Measurements from ENCODE around the gene MYH10. TPM values are rescaled to one million over a fixed set of nuclear protein-coding genes. Genes with fewer than 3 reads are reported as not detected.

The MYH10 gene
- total and polyA plus RNA-seq, 4 donors, result 205 to 1,963 (median 819) TPM

DNA sequence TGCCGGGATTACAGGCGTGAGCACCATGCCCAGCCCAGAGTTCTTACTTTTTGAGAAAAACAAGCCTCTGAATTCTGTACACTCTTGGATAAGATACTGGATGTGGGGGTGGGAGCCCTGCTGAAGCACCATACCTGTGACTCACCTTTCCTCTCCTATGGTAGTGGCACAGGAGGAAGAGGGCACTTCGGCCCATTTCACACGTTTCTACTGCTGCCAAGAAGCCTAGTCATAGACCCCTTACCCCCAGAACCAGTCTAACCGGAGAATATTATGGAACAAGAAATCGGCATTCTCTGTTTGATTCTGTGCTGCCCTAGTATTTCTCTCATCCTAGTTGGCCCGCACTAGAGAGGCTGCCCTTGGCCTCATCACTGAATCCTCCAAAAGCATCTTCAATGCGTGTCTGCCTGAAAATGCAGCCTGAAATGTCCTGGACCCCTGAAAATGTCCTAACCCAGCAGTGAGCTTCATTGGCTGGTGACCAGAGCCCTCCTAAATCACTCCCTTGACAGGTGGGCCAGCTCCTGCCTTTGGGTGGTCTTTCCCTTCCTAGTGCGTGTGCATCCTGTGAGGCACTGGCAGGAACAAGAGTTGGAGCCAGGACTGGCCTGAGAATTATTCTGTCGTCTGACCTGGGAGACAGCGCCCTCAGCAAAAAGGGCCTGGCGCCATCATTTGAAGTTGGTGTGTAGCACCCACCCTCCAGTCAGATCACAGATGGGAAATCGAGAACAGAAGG lies 156.9 kb downstream of the MYH10 start:
- 67 to 68% methylated on average over 13 of the region's 13 CpGs for WGBS, 2 donors
- intact Hi-C loops (cut with DNase I), result no loop called here
- Histone ChIP-seq H3K36me3 (ENCODE audit: control insufficient read depth in 1 of 2, insufficient read depth in 2 of 2, low read length in 1 of 2) (peaks cover 0 to 26% of the 10 kb centered on the region in 2 donors), H3K27ac (ENCODE audit: low read depth in 1 of 2, low read length in 2 of 2) (peak overlapping the region in 1 of 2 donors; percentile 88), H3K4me3 (ENCODE audit: low read length in 2 of 2) (no peak overlapping the region), H3K27me3 (ENCODE audit: control insufficient read depth in 1 of 2, insufficient read depth in 2 of 2, low read length in 1 of 2) (no peaks in the 10 kb centered on the region), H3K9me3 (ENCODE audit: control insufficient read depth, low read length) (no peaks in the 10 kb centered on the region), H3K4me1 (ENCODE audit: control insufficient read depth in 1 of 2, insufficient read depth in 2 of 2, low read length in 2 of 2) (peaks cover 0 to 2% of the 10 kb centered on the region in 2 donors)
- peak in 1 of 2 donors; percentile 30 for DNase-seq
- ATAC-seq (ENCODE audit: low FRiP score), result no peak

DNA sequence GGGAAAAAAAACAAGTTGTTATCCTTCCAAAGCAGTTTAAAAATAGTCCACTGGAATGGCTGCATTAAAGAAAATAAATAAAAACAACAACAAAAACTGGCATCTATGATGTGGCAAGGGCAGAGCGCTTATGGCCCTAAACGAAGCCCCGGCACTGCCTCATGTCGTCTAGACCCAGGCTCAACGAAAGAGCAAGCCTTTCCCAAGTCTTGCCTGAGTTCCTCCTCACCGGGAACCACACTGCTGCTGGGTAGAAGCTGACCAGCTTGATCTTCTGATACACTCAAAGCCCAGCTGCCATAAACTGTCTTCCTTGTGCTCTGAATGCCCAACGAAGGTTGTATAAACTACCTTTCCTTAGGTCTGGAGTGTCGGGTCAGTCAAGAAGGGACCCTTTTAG lies 157.9 kb downstream of the MYH10 start:
- DNase-seq (peak in 1 of 2 donors; percentile 47), ATAC-seq (ENCODE audit: low FRiP score) (no peak)
- Histone ChIP-seq H3K4me3 (ENCODE audit: low read length in 2 of 2) (no peak overlapping the region), H3K36me3 (ENCODE audit: control insufficient read depth in 1 of 2, insufficient read depth in 2 of 2, low read length in 1 of 2) (peaks cover 0 to 20% of the 10 kb centered on the region in 2 donors), H3K4me1 (ENCODE audit: control insufficient read depth in 1 of 2, insufficient read depth in 2 of 2, low read length in 2 of 2) (peaks cover 0 to 2% of the 10 kb centered on the region in 2 donors), H3K9me3 (ENCODE audit: control insufficient read depth, low read length) (no peaks in the 10 kb centered on the region), H3K27ac (ENCODE audit: low read depth in 1 of 2, low read length in 2 of 2) (peak overlapping the region in 1 of 2 donors; percentile 81), H3K27me3 (ENCODE audit: control insufficient read depth in 1 of 2, insufficient read depth in 2 of 2, low read length in 1 of 2) (no peaks in the 10 kb centered on the region)
- intact Hi-C loops (cut with DNase I), result no loop called here
- WGBS, 2 donors, result 16 to 17% methylated on average over 8 of the region's 8 CpGs

DNA sequence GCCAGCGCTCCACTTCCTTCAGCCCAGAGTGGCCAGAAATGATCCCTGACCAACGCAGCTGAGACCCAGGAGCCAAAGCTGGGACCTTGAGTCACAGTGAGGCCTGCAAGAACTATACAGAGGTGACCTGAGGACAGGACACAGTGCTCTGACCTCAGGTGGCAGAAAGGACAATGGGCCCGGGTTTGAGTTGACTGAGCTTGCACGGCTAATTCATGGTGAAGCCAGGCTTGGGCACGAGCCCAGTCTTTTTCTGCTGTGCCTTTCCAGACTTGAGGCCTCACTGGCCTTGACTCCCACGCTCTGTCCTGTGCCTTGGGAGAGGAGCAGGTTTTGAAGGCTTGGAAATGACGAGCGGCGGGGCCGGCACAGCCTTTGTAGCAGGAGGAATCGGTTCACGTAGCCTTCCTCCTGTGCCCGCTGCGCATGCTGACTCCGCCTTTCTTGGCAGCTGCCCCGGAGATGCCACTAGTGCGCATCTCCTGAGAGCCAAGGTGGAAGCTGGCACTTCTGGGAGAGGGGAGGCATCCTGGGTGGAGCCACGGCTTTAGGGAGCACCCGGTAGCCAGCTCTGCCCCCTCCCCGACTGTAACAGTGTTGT lies 160.0 kb downstream of the MYH10 start:
- Histone ChIP-seq H3K4me3 (ENCODE audit: low read length in 2 of 2) (no peak overlapping the region), H3K9me3 (ENCODE audit: control insufficient read depth, low read length) (no peaks in the 10 kb centered on the region), H3K27me3 (ENCODE audit: control insufficient read depth in 1 of 2, insufficient read depth in 2 of 2, low read length in 1 of 2) (no peaks in the 10 kb centered on the region), H3K27ac (ENCODE audit: low read depth in 1 of 2, low read length in 2 of 2) (peak overlapping the region in 1 of 2 donors; percentile 73), H3K36me3 (ENCODE audit: control insufficient read depth in 1 of 2, insufficient read depth in 2 of 2, low read length in 1 of 2) (peaks cover 0 to 10% of the 10 kb centered on the region in 2 donors), H3K4me1 (ENCODE audit: control insufficient read depth in 1 of 2, insufficient read depth in 2 of 2, low read length in 2 of 2) (peaks cover 0 to 2% of the 10 kb centered on the region in 2 donors)
- intact Hi-C loops (cut with DNase I), result no loop called here
- DNase-seq (peak; percentile 73 to 90), ATAC-seq (ENCODE audit: low FRiP score) (peak; percentile 34)
- 12 to 13% methylated on average over 20 of the region's 20 CpGs for WGBS, 2 donors

DNA sequence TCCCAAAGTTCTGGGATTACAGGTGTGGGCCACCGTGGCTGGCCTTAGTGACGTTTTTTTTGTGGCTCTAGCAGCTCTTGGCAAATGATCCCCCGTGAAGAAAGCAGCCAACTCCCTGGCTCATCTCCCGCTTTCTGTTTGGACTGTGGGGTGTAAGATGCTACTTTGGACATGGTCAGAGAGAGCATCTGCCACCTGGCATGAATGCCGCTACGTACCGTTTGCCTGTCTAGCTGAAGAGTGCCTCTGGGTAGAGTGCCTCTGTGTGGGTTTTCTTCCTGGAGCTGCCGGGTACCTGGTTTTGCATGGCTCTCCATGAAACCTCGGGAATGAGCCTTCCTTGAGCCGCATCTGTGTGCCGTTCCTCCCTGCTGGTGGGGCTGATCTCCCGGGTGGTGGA lies 160.6 kb downstream of the MYH10 start:
- Histone ChIP-seq H3K27ac (ENCODE audit: low read depth in 1 of 2, low read length in 2 of 2) (peak overlapping the region in 1 of 2 donors; percentile 73), H3K36me3 (ENCODE audit: control insufficient read depth in 1 of 2, insufficient read depth in 2 of 2, low read length in 1 of 2) (peaks cover 0 to 7% of the 10 kb centered on the region in 2 donors), H3K4me3 (ENCODE audit: low read length in 2 of 2) (no peak overlapping the region), H3K27me3 (ENCODE audit: control insufficient read depth in 1 of 2, insufficient read depth in 2 of 2, low read length in 1 of 2) (no peaks in the 10 kb centered on the region), H3K4me1 (ENCODE audit: control insufficient read depth in 1 of 2, insufficient read depth in 2 of 2, low read length in 2 of 2) (peaks cover 0 to 2% of the 10 kb centered on the region in 2 donors), H3K9me3 (ENCODE audit: control insufficient read depth, low read length) (no peaks in the 10 kb centered on the region)
- WGBS, 2 donors, result 38 to 39% methylated on average over 12 of the region's 12 CpGs
- intact Hi-C loops (cut with DNase I), result no loop called here
- no peak for ATAC-seq (ENCODE audit: low FRiP score)
- DNase-seq, result no peak

DNA sequence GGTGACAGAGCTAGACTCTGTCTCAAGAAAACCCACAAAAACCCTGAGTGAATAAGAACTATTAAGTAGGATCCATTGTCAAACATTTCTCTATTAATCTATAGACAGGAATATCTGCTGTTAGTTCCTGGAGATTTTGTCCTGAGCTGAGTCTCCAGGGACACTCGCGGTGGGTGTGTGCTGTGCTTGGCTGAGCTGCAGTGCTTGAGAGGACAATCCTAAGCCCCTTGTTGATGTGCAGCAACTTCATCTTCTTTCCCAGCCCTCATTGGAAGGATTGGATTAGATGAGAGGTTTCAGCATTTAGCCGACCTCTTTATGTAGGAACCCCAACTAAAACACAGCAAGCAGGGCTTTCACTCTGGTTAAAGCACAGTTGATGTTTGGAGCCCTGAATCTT lies 161.5 kb downstream of the MYH10 start:
- intact Hi-C loops (cut with DNase I), result no loop called here
- no peak for ATAC-seq (ENCODE audit: low FRiP score)
- Histone ChIP-seq H3K27ac (ENCODE audit: low read depth in 1 of 2, low read length in 2 of 2) (peak overlapping the region in 1 of 2 donors; percentile 58), H3K9me3 (ENCODE audit: control insufficient read depth, low read length) (no peaks in the 10 kb centered on the region), H3K36me3 (ENCODE audit: control insufficient read depth in 1 of 2, insufficient read depth in 2 of 2, low read length in 1 of 2) (peaks cover 0 to 4% of the 10 kb centered on the region in 2 donors), H3K4me3 (ENCODE audit: low read length in 2 of 2) (no peak overlapping the region), H3K4me1 (ENCODE audit: control insufficient read depth in 1 of 2, insufficient read depth in 2 of 2, low read length in 2 of 2) (peaks cover 0 to 3% of the 10 kb centered on the region in 2 donors), H3K27me3 (ENCODE audit: control insufficient read depth in 1 of 2, insufficient read depth in 2 of 2, low read length in 1 of 2) (no peaks in the 10 kb centered on the region)
- WGBS, 2 donors, result 35 to 37% methylated on average over 3 of the region's 3 CpGs
- DNase-seq, result no peak

DNA sequence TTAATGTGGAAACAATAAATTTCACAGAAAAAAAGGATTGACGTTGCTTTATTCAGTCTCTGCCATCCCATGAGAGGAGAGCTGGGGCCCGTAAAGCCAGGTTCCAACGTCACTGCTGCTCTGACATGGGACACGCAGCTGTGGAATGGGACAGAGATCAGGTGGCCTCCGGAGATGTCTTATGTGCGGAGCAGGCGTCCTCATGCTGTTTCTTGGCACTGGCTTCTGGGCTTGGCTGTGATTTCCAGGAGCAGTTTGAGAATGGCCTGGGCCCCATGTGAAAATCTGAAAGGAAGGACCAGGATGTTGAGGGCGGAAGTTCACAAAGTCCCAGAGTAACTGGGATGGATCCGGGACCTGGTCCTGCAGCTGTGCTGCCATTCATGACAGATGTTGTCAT lies 162.4 kb downstream of the MYH10 start:
- intact Hi-C loops (cut with DNase I), result no loop called here
- no peak for DNase-seq
- H3K9me3 ChIP-seq (ENCODE audit: control insufficient read depth, low read length), result no peaks in the 10 kb centered on the region
- no peaks in the 10 kb centered on the region for H3K36me3 ChIP-seq (ENCODE audit: control insufficient read depth in 1 of 2, insufficient read depth in 2 of 2, low read length in 1 of 2)
- no peaks in the 10 kb centered on the region for H3K27me3 ChIP-seq (ENCODE audit: control insufficient read depth in 1 of 2, insufficient read depth in 2 of 2, low read length in 1 of 2)
- H3K27ac ChIP-seq (ENCODE audit: low read depth in 1 of 2, low read length in 2 of 2), result peak overlapping the region in 1 of 2 donors; percentile 58
- ATAC-seq (ENCODE audit: low FRiP score), result no peak
- peaks cover 0 to 3% of the 10 kb centered on the region in 2 donors for H3K4me1 ChIP-seq (ENCODE audit: control insufficient read depth in 1 of 2, insufficient read depth in 2 of 2, low read length in 2 of 2)
- 23% methylated on average over 9 of the region's 9 CpGs for WGBS, 2 donors
- H3K4me3 ChIP-seq (ENCODE audit: low read length in 2 of 2), result no peak overlapping the region

DNA sequence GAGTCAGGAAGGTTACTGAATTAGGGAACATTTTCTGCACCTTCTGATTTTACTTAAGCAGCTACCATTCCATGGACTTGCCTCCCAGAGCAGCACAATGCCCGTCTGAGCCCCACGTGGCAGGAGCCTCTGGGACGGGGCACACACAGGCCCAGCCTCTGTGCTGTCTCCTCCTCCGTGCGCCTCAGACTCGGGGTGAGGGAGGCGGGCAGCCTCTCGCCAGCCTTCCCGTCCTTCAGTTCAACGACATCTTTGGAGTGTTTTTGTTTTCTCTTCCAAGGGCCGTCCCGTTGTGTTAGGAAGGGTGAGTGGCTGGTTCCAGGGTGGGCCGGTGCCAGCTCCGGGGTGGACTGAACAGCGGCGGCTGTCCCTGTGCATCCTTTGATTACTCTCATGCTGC lies 163.0 kb downstream of the MYH10 start:
- H3K4me3 ChIP-seq (ENCODE audit: low read length in 2 of 2), result no peak overlapping the region
- H3K9me3 ChIP-seq (ENCODE audit: control insufficient read depth, low read length), result no peaks in the 10 kb centered on the region
- 4 to 12% methylated on average over 16 of the region's 16 CpGs for WGBS, 2 donors
- no peaks in the 10 kb centered on the region for H3K27me3 ChIP-seq (ENCODE audit: control insufficient read depth in 1 of 2, insufficient read depth in 2 of 2, low read length in 1 of 2)
- intact Hi-C loops (cut with DNase I), result no loop called here
- DNase-seq (no peak), ATAC-seq (ENCODE audit: low FRiP score) (peak; percentile 27)
- peaks cover 0 to 3% of the 10 kb centered on the region in 2 donors for H3K4me1 ChIP-seq (ENCODE audit: control insufficient read depth in 1 of 2, insufficient read depth in 2 of 2, low read length in 2 of 2)
- peak overlapping the region in 1 of 2 donors; percentile 61 for H3K27ac ChIP-seq (ENCODE audit: low read depth in 1 of 2, low read length in 2 of 2)
- H3K36me3 ChIP-seq (ENCODE audit: control insufficient read depth in 1 of 2, insufficient read depth in 2 of 2, low read length in 1 of 2), result no peaks in the 10 kb centered on the region

DNA sequence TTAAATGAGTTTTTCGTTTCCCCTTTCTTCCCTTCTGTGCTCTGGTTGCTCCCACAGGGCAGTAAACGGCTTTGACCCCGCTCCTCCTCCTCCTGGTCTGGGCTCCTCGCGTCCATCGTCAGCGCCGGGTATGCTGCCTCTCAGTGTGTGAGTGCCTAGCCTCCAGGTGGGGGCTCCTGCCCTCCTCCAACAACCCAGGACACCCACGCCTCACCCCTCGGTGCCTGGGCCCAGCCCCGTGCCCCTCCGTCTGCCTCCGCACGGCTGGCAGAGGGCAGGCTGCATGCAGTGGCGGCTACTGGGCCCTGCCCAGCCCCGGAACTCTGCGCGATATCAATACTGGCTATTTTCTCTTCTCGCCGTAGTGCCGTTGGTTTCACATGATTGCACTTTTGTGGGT lies 163.7 kb downstream of the MYH10 start:
- peak overlapping the region in 1 of 2 donors; percentile 61 for H3K27ac ChIP-seq (ENCODE audit: low read depth in 1 of 2, low read length in 2 of 2)
- WGBS, 2 donors, result 22 to 25% methylated on average over 21 of the region's 21 CpGs
- H3K4me1 ChIP-seq (ENCODE audit: control insufficient read depth in 1 of 2, insufficient read depth in 2 of 2, low read length in 2 of 2), result peaks cover 0 to 3% of the 10 kb centered on the region in 2 donors
- ATAC-seq (ENCODE audit: low FRiP score) (no peak), DNase-seq (no peak)
- no peaks in the 10 kb centered on the region for H3K27me3 ChIP-seq (ENCODE audit: control insufficient read depth in 1 of 2, insufficient read depth in 2 of 2, low read length in 1 of 2)
- peaks cover 0 to under 1% of the 10 kb centered on the region in 2 donors for H3K36me3 ChIP-seq (ENCODE audit: control insufficient read depth in 1 of 2, insufficient read depth in 2 of 2, low read length in 1 of 2)
- no peaks in the 10 kb centered on the region for H3K9me3 ChIP-seq (ENCODE audit: control insufficient read depth, low read length)
- H3K4me3 ChIP-seq (ENCODE audit: low read length in 2 of 2), result no peak overlapping the region
- intact Hi-C loops (cut with DNase I), result no loop called here

DNA sequence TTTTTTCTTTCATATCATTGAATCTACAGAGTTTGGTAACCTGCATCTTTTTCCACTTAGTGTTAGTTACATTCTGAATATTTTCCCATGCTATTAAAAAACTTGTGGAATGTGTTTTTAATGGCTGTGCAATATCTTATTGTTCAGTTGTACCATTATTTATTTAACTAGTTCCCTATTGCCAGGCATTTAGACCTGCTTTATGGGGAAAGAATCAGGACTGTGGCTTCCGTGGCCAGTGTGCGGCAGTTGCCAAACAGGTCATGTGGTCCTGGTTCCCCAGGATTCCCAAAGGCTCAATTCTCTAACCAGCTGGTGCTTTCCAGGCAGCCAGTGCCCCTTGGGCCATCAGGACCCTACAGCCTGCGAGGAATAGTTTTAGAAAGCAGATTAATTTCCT lies 164.1 kb downstream of the MYH10 start:
- intact Hi-C loops (cut with DNase I), result no loop called here
- no peak overlapping the region for H3K4me3 ChIP-seq (ENCODE audit: low read length in 2 of 2)
- H3K36me3 ChIP-seq (ENCODE audit: control insufficient read depth in 1 of 2, insufficient read depth in 2 of 2, low read length in 1 of 2), result peaks cover 0 to 1% of the 10 kb centered on the region in 2 donors
- no peaks in the 10 kb centered on the region for H3K27me3 ChIP-seq (ENCODE audit: control insufficient read depth in 1 of 2, insufficient read depth in 2 of 2, low read length in 1 of 2)
- no peaks in the 10 kb centered on the region for H3K9me3 ChIP-seq (ENCODE audit: control insufficient read depth, low read length)
- H3K4me1 ChIP-seq (ENCODE audit: control insufficient read depth in 1 of 2, insufficient read depth in 2 of 2, low read length in 2 of 2), result peaks cover 0 to 3% of the 10 kb centered on the region in 2 donors
- H3K27ac ChIP-seq (ENCODE audit: low read depth in 1 of 2, low read length in 2 of 2), result peak overlapping the region in 1 of 2 donors; percentile 61
- ATAC-seq (ENCODE audit: low FRiP score) (no peak), DNase-seq (no peak)
- 8 to 13% methylated on average over 3 of the region's 3 CpGs for WGBS, 2 donors

Measured in aorta (tissue), 5 donors.